ENCODE results near the gene ZCWPW1. TPM values are rescaled to one million over a fixed set of nuclear protein-coding genes. Genes with fewer than 3 reads are reported as not detected.

Gene ZCWPW1
- total RNA-seq, 2 donors from 2014 or later: 5.5 to 34.6 TPM

DNA sequence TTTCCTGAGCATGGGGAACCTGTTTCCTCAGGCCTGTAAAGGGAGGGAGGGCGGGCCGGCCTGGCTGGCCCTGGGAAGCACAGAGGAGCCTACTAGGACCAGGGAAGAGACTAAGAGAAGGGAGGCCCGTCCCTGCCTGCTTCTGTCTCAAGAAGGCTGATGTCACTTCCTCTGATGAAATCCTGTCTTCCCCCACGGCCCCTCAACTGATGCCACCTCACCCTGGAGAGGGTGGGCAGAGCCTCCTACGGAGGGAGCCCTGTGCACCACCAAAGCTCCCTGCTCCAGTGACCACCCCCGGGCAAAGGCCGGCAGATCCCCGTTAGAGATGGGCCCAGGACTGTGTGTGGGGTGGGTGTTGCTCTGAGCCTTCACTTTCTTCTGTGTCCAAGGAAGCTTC, 56.2 kb downstream of the ZCWPW1 start:
- H3K4me1 ChIP-seq (replicated peaks): no peaks in the 10 kb centered on the region
- H3K9me3 ChIP-seq: no peaks in the 10 kb centered on the region
- TF ChIP-seq POLR2AphosphoS5 (IDR thresholded peaks at IDR 0.05): no peak
- TF ChIP-seq POLR2A (IDR thresholded peaks at IDR 0.05): no peak
- TF ChIP-seq, protein P1, sequence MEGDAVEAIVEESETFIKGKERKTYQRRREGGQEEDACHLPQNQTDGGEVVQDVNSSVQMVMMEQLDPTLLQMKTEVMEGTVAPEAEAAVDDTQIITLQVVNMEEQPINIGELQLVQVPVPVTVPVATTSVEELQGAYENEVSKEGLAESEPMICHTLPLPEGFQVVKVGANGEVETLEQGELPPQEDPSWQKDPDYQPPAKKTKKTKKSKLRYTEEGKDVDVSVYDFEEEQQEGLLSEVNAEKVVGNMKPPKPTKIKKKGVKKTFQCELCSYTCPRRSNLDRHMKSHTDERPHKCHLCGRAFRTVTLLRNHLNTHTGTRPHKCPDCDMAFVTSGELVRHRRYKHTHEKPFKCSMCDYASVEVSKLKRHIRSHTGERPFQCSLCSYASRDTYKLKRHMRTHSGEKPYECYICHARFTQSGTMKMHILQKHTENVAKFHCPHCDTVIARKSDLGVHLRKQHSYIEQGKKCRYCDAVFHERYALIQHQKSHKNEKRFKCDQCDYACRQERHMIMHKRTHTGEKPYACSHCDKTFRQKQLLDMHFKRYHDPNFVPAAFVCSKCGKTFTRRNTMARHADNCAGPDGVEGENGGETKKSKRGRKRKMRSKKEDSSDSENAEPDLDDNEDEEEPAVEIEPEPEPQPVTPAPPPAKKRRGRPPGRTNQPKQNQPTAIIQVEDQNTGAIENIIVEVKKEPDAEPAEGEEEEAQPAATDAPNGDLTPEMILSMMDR (IDR thresholded peaks at IDR 0.05): no peak
- no peak overlapping the region for H3K27ac ChIP-seq
- no peak for DNase-seq (ENCODE audit: low spot score)
- no peak overlapping the region for H3K4me3 ChIP-seq
- H3K27me3 ChIP-seq (replicated peaks; ENCODE audit: insufficient read depth): no peaks in the 10 kb centered on the region
- intact Hi-C loops (cut with DNase I): no loop called here
- 59% methylated on average over 8 of the region's 8 CpGs for WGBS
- no peaks in the 10 kb centered on the region for H3K36me3 ChIP-seq

DNA sequence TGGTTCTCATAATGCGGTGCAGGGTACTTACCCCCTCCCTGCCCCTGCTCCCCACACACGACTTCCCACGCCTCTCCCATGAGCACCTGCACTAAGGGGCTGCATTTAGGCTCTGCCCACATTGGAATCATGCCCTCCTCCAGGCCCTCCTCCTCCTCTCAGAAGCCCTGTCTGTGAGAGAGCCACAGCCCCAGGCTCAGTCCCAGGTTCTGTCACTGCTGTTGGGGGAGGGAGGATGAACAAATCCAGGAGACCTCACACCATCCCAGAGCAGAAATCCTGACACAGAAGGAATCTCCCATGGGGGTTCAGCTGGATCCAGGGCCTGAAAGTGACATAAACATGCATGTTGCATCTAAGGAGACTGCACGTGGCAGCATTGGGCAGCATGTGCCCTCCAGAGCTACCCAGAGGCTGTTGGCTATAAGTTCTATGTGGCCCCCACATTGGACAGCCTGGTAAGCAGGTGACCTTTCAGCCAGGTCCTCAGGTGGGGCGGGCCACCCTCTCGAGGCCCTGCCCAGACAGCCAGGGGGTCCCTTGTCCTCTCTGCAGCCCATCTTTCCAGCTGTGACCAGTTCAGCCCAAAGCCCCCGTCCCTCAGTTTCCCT, 56.8 kb downstream of the ZCWPW1 start:
- H3K27ac ChIP-seq: no peak overlapping the region

DNA sequence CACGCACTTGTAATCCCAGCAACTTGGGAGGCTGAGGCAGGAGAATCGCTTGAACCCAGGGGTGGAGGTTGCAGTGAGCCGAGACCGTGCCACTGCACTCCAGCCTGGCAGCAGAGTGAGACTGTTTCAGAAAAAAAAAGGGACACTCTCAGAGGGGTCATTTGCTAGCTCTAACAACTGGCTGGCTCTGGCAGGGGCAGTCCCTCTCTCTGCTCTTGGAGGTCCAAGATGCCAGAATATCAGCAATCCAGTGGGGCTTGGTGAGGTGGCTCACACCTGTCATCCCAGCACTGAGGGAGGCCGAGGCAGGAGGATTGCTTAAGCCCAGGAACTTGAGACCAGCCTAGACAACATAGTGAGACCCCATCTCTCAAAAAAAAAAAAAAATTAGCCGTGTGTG, 57.8 kb downstream of the ZCWPW1 start:
- Histone ChIP-seq H3K4me1 (replicated peaks) (no peaks in the 10 kb centered on the region), H3K4me3 (no peak overlapping the region), H3K27ac (no peak overlapping the region), H3K9me3 (no peaks in the 10 kb centered on the region), H3K27me3 (replicated peaks; ENCODE audit: insufficient read depth) (no peaks in the 10 kb centered on the region), H3K36me3 (no peaks in the 10 kb centered on the region)
- no peak for DNase-seq (ENCODE audit: low spot score)
- 88% methylated on average over 6 of the region's 6 CpGs for WGBS
- TF ChIP-seq, protein P1 (IDR thresholded peaks at IDR 0.05): no peak
- TF ChIP-seq POLR2A (IDR thresholded peaks at IDR 0.05) (no peak), POLR2AphosphoS5 (IDR thresholded peaks at IDR 0.05) (no peak)
- intact Hi-C loops (cut with DNase I): no loop called here

More for the DNA sequence above, 56.8 kb downstream of the ZCWPW1 start:
- H3K4me1 ChIP-seq (replicated peaks): no peaks in the 10 kb centered on the region
- TF ChIP-seq, protein P1 (IDR thresholded peaks at IDR 0.05): no peak
- TF ChIP-seq POLR2A (IDR thresholded peaks at IDR 0.05) (no peak), POLR2AphosphoS5 (IDR thresholded peaks at IDR 0.05) (no peak)
- intact Hi-C loops (cut with DNase I): no loop called here
- H3K27me3 ChIP-seq (replicated peaks; ENCODE audit: insufficient read depth): no peaks in the 10 kb centered on the region
- no peak overlapping the region for H3K4me3 ChIP-seq
- 67% methylated on average over 7 of the region's 7 CpGs for WGBS
- no peaks in the 10 kb centered on the region for H3K9me3 ChIP-seq
- no peaks in the 10 kb centered on the region for H3K36me3 ChIP-seq
- no peak for DNase-seq (ENCODE audit: low spot score)

DNA sequence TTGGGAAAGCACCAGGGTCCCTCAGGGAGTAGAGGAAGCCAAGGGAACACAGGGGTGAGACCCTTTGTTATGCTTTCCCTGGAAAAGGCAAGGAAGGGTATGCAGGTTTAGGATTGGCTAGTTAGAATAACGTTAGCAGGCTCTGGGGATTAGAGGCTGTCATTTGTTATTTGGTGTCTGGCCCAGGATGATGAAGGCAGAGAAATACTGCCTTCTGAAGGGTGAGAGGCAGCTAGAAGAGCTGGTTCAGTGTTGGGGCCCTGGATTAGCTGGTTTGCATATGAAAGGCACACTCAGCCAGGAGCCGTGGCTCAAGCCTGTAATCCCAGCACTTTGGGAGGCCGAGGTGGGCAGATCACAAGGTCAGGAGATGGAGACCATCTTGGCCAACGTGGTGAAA, 58.2 kb downstream of the ZCWPW1 start:
- H3K4me3 ChIP-seq: no peak overlapping the region
- H3K36me3 ChIP-seq: no peaks in the 10 kb centered on the region
- WGBS: 34% methylated on average over 4 of the region's 4 CpGs
- no peaks in the 10 kb centered on the region for H3K9me3 ChIP-seq
- TF ChIP-seq POLR2A (IDR thresholded peaks at IDR 0.05): no peak
- TF ChIP-seq, protein P1 (IDR thresholded peaks at IDR 0.05): no peak
- TF ChIP-seq POLR2AphosphoS5 (IDR thresholded peaks at IDR 0.05): no peak
- intact Hi-C loops (cut with DNase I): no loop called here
- DNase-seq (ENCODE audit: low spot score): no peak
- no peaks in the 10 kb centered on the region for H3K4me1 ChIP-seq (replicated peaks)
- H3K27me3 ChIP-seq (replicated peaks; ENCODE audit: insufficient read depth): no peaks in the 10 kb centered on the region
- no peak overlapping the region for H3K27ac ChIP-seq

DNA sequence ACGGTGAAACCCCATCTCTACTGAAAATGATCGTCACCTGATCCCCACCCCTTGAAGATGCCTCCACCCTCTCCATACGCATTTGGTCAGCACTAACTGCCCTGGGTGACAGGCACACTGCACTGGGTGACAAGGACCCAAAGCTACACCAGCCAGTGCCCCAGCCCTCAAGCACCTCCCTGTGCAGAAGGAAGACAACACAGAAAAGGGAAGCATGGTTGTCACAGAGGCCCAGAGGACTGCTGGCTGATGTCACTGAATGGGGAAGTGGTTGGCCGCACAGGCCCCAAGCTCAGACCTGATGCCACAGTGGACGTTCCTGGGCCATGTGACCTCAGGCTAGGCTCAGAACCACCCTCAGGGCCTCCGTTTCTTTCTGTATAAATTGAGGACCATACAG, 59.4 kb downstream of the ZCWPW1 start:
- intact Hi-C loops (cut with DNase I): no loop called here
- Histone ChIP-seq H3K9me3 (no peaks in the 10 kb centered on the region), H3K27ac (no peak overlapping the region), H3K36me3 (no peaks in the 10 kb centered on the region), H3K27me3 (replicated peaks; ENCODE audit: insufficient read depth) (no peaks in the 10 kb centered on the region), H3K4me3 (no peak overlapping the region), H3K4me1 (replicated peaks) (no peaks in the 10 kb centered on the region)
- TF ChIP-seq POLR2A (IDR thresholded peaks at IDR 0.05) (no peak), POLR2AphosphoS5 (IDR thresholded peaks at IDR 0.05) (no peak)
- TF ChIP-seq, protein P1 (IDR thresholded peaks at IDR 0.05): no peak
- WGBS: 74% methylated on average over 6 of the region's 6 CpGs
- no peak for DNase-seq (ENCODE audit: low spot score)

Measured in prostate gland (tissue), 2 donors.